ENCODE measurements around the gene TFR2.
"Not testable (repeated sequence)": the region's sequence is repeated elsewhere in the genome, so short reads cannot be mapped to it uniquely, and the experiment has no call there.

Gene TFR2

DNA sequence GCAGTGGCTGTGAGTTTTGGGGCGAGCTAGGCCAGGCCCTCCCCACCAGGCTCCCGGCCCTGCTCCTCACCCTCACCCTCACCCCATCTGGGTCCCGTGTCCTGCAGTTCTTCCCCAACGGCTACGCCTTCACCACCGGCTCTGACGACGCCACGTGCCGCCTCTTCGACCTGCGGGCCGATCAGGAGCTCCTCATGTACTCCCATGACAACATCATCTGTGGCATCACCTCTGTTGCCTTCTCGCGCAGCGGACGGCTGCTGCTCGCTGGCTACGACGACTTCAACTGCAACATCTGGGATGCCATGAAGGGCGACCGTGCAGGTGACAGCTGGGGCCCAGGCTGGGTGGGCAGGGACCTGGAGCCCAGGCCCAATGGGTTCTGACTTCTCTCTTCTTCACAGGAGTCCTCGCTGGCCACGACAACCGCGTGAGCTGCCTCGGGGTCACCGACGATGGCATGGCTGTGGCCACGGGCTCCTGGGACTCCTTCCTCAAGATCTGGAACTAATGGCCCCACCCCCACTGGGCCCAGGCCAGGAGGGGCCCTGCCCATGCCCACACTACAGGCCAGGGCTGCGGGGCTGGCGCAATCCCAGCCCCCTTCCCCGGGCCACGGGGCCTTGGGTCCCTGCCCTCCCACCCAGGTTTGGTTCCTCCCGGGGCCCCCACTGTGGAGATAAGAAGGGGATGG is 37.1 kb upstream of the TFR2 start:
- DNase-seq (ENCODE audit: low read depth in 3 of 3): no peak

DNA sequence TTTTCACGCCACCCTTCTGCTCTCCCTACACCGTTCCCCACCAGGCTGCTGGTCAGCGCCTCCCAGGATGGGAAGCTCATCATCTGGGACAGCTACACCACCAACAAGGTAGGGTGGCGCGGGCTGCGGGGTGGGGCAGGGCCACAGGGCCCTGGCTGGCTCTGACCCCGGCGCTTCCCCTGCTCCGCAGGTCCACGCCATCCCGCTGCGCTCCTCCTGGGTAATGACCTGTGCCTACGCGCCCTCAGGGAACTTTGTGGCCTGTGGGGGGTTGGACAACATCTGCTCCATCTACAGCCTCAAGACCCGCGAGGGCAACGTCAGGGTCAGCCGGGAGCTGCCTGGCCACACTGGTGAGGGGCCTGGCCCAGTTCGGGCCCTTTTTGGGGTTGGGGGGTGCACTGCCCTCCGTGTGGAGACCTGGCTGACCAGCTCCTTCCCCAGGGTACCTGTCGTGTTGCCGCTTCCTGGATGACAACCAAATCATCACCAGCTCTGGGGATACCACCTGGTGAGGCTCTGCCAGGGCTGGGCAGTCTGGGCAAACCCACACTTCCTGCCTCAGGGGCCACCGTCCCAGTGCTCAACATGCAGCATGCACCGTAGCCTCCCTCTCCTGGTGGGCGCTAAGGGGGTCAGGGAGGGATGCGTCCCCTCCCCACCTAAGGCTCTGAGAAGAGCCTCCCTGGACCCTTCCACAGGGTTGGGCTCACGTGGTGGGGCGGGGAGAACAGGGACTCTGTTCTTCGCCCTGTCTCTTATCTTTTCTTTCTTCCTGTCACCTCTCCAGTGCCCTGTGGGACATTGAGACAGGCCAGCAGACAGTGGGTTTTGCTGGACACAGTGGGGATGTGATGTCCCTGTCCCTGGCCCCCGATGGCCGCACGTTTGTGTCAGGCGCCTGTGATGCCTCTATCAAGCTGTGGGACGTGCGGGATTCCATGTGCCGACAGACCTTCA is 36.2 kb upstream of the TFR2 start:
- DNase-seq (ENCODE audit: low read depth in 3 of 3): no peak

DNA sequence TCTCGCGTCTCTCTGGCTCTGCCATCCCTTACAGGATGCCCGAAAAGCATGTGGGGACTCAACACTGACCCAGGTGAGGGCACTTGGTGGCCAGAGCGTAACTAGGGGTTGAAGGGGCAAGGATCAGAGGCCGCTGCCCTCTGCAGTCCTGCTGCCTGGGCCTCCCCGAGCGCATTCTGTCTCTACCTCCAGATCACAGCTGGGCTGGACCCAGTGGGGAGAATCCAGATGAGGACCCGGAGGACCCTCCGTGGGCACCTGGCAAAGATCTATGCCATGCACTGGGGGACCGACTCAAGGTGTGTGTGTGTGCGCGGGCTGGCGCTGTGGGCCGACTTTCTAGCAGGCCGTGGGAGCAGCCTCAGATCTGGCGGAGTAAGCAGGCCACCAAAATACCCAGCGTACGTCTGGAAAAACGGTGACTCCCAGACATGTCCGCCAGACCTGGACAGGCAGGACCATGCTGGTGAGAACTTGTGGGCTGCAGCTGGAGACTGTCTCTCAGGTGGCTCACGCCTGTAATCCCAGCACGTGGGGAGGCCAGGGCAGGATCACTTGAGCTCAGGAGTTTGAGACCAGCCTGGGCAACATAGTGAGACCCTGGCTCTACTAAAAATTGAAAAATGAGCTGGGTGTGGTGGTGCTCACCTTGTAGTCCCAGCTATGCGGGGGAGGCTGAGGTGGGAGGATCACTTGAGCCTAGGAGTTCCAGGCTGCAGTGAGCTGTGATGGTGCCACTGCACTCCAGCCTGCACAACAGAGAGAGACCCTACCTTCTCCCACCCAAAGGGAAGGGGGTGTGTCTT is 35.4 kb upstream of the TFR2 start:
- DNase-seq (ENCODE audit: low read depth in 3 of 3): no peak

DNA sequence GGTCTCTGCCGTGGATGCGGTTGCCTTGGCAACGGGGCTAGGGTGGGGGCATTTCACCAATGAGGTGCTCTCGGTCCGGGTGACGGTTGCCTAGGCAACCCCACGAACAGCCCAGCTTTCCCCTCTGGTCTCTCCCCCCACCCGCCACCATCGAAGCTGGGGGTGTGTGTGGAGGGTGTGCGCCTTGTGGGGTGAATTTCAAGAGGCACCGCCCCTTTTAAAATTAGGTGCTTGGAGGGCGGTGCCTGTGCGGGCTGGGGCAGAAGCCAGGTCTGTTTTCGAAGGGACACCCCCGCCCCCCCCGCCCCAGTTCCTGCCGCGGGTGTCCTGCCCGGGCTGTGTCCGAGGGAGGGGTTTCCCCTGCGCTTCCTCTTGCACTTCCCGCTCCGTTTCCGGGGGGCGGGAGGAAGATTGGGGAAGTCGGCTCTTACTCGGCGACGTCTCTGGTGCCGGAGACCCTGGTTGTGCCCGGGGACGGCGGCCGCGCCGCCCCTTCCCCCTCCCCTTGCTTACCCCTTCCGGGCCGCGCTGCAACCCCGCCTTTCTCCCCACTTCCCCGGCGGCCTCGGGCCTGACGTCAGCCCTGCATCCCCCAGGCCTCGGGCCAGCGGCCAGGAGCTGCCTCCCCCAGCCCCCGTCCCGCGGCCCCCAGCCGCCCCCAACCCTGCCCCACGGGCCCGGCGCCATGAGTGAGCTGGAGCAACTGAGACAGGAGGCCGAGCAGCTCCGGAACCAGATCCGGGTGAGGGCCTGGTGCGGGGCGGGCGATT is 34.4 kb upstream of the TFR2 start:
- DNase-seq (ENCODE audit: low read depth in 3 of 3): peak in 2 of 3 experiments; percentile 73 to 76

DNA sequence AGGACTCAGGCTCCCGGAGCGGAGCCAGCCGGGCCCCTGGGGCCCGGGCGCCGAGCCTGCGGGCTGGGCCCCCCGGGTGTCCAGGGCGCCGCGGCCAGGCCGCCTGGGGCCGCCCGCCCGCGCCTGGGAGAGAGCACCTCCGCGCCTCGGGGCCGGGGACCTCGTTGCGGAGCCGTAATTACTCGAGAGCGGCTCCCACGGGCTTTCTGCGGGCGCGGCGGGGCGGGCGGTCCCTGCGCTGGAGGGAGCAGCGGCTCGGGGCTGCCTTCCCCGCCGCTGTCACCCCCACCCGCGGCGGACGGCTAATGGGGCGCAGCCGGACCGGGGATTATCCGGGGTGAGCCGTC is 33.7 kb upstream of the TFR2 start:
- DNase-seq (ENCODE audit: low read depth in 3 of 3): peak in 1 of 3 experiments; percentile 26

DNA sequence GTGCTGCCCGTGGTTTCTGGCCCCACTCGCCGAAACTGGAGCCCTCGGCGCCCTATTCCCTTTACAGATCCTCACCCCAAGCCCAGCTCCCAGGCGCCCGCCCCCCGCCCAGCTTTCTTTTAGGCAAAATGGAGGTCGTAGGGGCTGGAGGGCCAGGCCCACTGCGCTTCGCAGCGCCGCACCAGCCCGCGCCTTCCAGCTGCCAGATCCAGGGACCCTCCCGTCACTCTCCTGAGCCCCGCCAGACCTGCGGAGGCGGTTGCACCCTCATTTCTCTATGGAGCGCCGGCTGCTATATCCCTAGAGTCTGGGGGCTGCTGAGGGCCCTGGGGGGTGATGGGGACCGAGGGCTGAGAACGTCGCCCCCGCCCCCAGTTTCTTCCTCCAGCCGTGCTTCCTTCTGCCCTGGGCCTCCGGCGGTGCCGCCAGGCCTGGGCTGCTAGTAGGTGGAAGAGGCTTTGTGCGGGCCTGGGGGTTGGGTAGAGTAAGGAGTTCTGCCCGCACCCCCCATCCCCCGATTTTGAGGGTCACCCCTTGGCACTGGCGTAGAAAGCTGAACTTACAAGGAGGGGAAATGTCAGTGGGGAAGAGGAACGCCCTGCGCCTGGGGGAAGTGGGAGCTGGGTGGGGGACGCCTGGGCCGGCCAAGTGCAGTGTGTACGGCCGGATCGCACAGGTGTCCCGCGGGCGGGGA is 33.2 kb upstream of the TFR2 start:
- no peak for DNase-seq (ENCODE audit: low read depth in 3 of 3)

DNA sequence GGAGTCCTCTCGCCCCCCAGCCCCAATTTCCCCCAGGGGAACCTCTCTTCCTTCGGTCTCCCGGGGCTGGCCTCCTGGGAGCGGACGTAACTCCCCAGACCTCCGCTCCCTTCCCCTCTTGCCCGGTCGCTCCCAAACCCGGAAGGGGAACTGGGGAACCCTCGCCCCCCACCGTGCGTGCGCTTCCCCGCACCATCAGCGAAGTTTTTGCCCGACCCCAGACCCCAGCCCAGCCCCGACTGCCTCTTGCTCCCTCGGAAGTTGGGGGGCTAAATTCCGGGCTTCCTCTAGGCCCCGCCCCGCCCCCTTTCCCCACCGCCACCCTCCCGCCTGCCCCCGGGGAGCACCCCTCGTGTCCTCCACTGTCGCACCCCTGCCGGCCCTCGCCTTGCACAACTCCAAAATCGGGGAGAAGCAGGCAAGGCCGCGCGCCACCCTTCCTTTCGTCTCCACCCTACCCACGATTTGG is 32.6 kb upstream of the TFR2 start:
- DNase-seq (ENCODE audit: low read depth in 3 of 3): peak in 1 of 3 experiments; percentile 28

DNA sequence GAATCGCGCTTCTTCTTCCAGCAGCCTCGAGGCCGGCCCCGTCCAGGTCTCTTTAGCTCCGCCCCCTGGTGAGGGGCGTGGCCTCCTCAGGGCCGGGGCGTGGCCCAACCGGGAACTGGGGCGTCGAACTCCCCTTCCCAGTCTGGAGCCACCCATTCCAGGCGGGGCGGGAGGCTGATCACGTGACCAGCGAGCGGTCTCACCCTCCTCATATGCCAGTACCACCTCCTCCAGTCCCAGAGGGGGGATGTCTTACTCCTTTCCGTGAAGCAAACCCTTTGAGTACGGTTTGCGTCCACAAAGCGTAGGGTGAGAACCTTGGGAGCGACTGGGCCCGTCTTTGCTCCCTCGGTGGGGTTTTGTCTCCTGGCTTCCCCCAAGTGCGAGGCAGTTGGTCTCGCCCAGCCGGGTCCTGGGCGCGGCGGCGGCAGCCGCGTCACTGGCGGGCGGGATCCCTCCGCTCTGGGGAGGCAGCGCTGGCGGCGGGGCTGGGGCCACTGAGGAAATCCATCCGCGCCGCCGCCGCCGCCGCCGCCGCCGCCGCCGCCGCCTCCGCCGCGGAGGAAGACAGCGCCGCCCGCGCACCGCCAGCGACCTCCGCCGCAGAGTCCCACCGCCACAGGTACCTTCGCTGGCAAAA is 32.1 kb upstream of the TFR2 start, which contains the start of gene GNB2:
GNB2 (plus strand) TSS at position 439 of the 640 bp plus-strand sequence. CDS start 2,526 bp downstream, outside the sequence.
- DNase-seq (ENCODE audit: low read depth in 3 of 3): peak; percentile 97 to 98 (median 98)

DNA sequence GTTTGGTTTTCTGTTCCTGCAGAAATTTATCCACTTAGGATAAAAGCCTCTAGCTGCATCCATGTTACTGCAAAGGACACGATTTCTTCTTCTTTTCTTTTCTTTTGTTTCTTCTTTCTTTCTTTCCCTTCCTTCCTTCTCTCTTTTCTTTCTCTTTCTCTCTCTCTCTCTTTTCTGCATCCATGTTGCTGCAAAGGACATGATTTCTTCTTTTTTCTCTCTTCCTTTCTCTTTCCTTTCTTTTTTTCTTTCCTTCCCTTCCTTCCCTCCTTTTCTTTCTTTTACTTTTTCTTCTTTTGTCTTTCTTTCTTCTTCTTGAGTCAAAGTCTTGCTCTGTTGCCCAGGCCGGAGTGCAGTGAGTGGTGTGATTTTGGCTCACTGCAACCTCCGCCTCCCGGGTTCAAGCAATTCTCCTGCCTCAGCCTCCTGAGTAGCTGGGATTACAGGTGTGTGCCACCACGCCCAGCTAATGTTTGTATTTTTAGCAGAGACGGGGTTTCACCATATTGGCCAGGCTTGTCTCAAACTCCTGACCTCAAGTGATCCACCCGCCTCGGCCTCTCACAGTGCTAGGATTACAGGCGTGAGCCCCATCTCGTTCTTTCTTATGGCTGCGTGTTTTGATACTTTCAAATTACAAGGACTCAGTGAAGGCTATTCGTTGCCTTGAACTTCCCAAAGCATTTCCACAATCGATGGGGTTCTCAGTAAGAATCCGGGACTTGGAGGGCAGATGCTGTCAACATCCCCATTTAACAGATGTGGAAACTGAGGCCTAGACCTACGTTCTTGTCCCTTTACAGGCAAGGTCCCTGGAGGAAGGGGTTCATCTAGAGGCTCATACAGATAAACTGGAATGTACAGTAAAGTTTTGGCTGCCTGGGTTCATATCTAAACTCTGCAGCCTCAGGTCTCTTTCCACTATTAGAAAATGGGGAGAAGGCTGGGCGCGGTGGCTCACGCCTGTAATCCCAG is 30.3 kb upstream of the TFR2 start:
- no peak for DNase-seq (ENCODE audit: low read depth in 3 of 3)

DNA sequence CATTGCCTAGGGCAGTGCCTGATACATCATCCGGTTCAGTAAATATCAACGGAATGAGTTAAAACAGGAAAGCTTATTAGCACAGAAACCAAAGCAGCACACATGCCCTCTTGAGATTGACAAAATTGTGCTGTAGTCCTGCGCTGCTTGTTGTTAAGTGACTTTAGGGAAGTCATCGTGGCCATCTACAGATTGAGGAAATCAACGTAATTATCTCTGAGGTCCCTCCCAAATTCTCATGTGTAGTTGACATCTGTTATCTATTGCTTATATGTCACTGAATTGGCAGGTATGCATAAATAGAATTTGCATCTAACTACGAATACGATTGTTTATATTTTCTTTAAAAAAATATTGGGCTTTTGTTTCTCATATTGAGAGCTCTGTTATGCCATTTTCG is 28.7 kb upstream of the TFR2 start:
- DNase-seq (ENCODE audit: low read depth in 3 of 3): no peak

DNA sequence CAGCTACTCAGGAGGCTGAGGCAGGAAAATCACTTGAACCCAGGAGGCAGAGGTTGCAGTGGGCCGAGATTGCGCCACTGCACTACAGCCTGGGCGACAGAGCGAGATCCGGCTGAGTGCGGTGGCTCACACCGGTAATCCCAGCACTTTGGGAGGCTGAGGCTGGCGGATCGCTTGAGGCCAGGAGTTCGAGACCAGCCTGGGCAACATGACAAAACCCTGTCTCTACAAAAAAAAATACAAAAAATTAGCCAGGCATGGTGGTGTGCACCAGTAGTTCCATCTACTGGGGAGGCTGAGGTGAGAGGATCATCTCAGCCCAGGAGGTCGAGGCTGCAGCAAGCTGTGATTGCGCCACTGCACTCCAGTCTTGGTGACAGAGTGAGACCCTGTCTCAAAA is 27.8 kb upstream of the TFR2 start:
- DNase-seq (ENCODE audit: low read depth in 3 of 3): not testable (repeated sequence)

DNA sequence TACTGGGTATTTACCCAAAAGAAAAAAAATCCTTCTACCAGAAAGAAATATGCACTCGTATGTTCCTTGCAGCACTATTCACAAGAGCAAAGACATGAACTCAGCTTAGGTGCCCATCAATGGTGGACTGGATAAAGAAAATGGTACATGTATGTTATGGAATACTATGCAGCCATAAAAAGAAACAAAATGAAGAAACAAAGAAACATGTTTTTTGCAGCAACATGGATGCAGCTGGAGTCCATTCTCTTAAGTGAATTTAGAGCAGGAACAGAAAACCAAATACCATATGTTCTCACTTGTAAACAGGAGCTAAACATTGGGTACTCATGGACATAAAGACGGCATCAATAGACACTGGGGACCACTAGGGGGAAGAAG is 26.7 kb upstream of the TFR2 start:
- no peak for DNase-seq (ENCODE audit: low read depth in 3 of 3)

DNA sequence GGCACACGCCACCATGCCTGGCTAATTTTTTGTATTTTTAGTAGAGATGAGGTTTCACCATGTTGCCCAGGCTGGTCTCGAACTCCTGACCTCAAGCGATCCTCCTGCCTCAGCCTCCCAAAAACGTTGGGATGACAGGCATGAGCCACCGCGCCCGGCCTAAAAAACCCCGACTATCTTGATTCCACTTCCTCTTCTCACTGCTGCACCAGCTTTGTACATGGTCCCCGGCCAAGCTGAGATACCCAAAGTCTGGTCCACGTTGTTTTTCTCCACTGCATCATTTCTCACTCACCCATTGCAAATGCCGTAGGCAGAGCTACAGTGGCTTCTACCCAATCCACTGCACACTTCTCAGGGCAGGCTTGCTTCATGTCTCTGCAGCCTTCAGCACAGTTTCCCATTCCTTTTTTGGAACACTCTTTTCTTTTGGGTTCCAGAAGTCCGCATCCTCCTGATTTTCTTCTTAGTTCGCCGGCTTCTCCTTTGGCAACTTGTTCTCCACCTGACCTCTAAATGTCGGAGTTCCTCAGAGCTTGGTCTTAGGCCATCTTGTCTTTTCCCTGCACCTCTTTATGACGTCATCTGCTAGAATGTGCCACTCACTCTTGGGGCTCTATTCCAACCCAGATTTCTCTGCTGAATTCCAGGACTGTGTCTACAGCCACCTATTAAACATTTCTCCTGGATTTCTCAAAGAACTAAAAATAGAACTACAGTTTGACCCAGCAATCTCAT is 26.1 kb upstream of the TFR2 start:
- no peak for DNase-seq (ENCODE audit: low read depth in 3 of 3)

DNA sequence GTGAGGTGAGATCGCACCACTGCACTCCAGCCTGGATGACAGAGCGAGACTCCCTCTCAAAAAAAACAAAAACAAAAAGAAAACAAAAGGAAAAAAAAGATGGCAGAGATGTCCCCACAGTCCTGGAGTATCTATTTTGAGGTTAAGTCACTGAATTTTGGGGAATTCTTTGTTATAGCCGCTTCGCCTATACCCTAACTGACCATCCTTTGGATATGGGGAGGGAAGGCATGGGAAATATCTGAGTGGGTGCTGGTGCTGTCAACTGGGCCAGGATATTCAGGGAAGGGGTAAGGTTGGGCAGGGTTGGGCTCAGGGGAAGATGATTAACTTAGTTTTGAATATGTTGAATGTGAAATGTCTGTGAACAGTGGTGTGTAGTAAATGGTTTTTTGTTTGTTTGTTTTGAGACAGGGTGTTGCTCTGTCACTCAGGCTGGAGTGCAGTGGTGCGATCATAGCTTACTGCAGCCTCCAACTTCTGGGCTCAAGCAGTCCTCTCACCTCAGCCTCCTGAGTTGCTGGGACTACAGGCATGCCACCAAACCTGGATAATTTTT is 23.9 kb upstream of the TFR2 start:
- DNase-seq (ENCODE audit: low read depth in 3 of 3): no peak

DNA sequence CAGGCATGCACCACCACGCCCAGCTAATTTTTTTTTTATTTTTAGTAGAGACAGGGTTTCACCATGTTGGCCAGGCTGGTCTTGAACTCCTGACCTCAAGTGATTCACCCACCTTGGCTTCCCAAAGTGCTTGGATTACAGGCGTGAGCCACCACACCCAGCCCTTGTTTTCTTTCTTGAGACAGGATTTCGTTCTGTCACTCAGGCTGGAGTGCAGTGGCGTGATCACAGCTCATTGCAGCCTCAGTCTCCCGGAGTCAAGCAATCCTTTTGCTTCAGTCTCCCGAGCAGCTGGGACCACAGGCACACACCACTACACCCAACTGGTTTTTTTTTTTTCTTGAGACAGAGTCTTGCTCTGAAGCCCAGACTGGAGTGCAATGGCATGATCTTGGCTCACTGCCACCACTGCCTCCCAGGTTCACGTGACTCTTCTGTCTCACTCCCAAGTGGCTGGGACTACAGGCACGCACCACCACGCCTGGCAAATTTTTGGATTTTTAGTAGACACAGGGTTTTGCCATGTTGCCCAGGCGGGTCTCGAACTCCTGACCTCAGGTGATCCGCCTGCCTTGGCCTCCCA is 20.9 kb upstream of the TFR2 start:
- not testable (repeated sequence) for DNase-seq (ENCODE audit: low read depth in 3 of 3)

DNA sequence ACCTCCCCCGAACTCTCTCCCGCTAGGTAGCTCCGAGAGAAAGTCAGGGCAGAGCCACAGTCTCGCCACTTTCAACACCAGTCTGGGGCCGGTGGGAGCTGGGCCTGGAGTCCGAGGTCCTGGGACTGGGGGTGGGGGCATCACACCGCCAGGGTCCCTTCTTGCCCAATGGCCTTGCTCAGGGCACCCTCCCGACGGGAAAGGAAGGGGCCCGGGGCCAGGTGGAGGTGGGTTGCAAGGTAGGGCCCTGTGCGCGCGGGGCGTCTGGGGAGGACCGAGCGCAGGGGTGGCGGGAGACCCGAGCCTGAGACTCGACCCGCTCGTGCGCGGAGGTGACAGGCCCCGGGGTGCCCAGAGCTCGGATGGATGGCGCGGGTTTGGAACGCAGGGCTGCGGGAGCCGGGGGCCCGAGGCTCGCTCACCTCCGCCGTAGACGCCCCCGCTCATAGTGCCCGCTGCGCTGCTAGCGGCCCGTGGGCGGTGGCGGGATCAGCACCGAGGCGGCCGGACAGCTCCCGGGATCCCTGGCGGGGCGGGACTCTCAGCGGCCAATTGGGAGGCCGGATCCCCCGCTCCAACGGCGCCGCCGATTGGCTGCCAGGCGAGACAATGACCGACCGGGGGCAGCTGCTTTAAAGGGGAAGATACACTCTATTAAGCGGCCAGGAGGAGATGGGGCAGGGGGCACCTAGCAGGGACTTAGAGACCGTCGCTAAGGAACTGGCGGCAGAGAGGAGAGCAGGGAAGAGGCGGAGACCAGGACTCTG is 14.7 kb upstream of the TFR2 start, which contains the start of gene ACTL6B:
ACTL6B (minus strand) TSS at position 541 of the 767 bp plus-strand sequence; CDS start at position 447, 94 bp downstream.
- DNase-seq (ENCODE audit: low read depth in 3 of 3): no peak
